Activated T-helper 2 cell treated with anti-CD3 and anti-CD28 coated beads, Interferon-gamma antibody, Interleukin-2, Interleukin-4, amounts not matched to agents 10 μg/mL and 5 μg/mL and 100 μg/mL, durations not matched to agents 14 hours and 24 hours and 36 hours (primary cell): ENCODE results near the gene MADD. TPM values are rescaled to one million over a fixed set of nuclear protein-coding genes. Genes with fewer than 3 reads are reported as not detected.

ENCODE experiments used
- DNase-seq: peaks from one replicate; pipeline ENCODE4 v3.0.0; 2021; ENCODE audit warnings: low spot score
- H3K27ac Mint-ChIP-seq: one replicate; pipeline ENCODE4 v1.8.0; 2021; ENCODE audit warnings: mixed read lengths
- H3K27me3 Mint-ChIP-seq: one replicate; pipeline ENCODE4 v1.8.0; 2021; ENCODE audit warnings: low read depth, mixed read lengths
- H3K36me3 Mint-ChIP-seq: one replicate; pipeline ENCODE4 v1.8.0; 2021; ENCODE audit warnings: low read depth, mixed read lengths
- H3K4me1 Mint-ChIP-seq: one replicate; pipeline ENCODE4 v1.8.0; 2021; ENCODE audit warnings: low read depth, mixed read lengths
- H3K4me3 Mint-ChIP-seq: one replicate; pipeline ENCODE4 v1.8.0; 2021; ENCODE audit warnings: low read depth, mild to moderate bottlenecking, moderate library complexity, mixed read lengths
- H3K9me3 Mint-ChIP-seq: one replicate; pipeline ENCODE4 v1.8.0; 2021; ENCODE audit warnings: mixed read lengths
- intact Hi-C: fragments of 100-400 bp; cut with micrococcal nuclease; formaldehyde crosslinking; loops from one replicate; pipeline ENCODE4 v1.15.1; 2023
- total RNA-seq: library from RNA; stranded (reverse); gene quantifications from 2 replicates; pipeline ENCODE4 v1.2.3, GENCODE V29; 2022

The MADD gene
- total RNA-seq, 1 donor from 2014 or later: 83.2 TPM

DNA sequence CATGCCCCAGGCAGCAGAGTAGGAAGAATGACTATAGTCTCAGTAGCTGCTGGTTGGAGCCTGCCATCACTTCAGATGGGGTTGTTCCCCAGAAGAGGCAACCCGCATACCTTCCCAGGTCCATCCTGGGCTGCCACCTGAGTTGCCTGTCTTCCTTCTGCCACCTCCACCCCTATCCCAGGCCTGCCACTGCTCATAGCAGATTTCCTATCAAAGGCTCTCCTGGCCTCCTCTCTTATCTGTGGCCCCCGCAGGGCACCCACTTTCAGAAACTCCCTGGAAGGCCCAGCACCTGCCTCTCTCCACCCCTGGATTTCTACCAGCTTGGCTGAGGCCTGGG is 12.8 kb upstream of the MADD start:
- DNase-seq: no peak
- Mint-ChIP-seq H3K36me3 (no peaks in the 10 kb centered on the region), H3K4me1 (peaks cover 11% of the 10 kb centered on the region), H3K9me3 (no peaks in the 10 kb centered on the region), H3K4me3 (no peak overlapping the region), H3K27ac (no peak overlapping the region), H3K27me3 (no peaks in the 10 kb centered on the region)
- intact Hi-C loops: no loop called here

- intact Hi-C loops: no loop called here
- Mint-ChIP-seq H3K4me3 (no peak within 1 kb of the TSS), H3K27me3 (no peaks in the 10 kb centered on the region), H3K9me3 (no peaks in the 10 kb centered on the region), H3K4me1 (peaks cover 11% of the 10 kb centered on the region), H3K27ac (no peak within 1 kb of the TSS), H3K36me3 (no peaks in the 10 kb centered on the region)
- no peak for DNase-seq
Observed at GRCh38 chr11:47257517-47258316, 12.2 kb upstream of the MADD start, which contains the start of gene NR1H3. TSS of gene NR1H3 (plus strand) at chr11:47257996. CDS start at chr11:47259217, 1,221 bp downstream.

GRCh38 chr11:47258317-47258902 is 11.5 kb upstream of the MADD start:
- Mint-ChIP-seq H3K36me3 (no peaks in the 10 kb centered on the region), H3K27ac (no peak overlapping the region), H3K4me3 (no peak overlapping the region), H3K4me1 (peaks cover 11% of the 10 kb centered on the region), H3K9me3 (no peaks in the 10 kb centered on the region), H3K27me3 (no peaks in the 10 kb centered on the region)
- intact Hi-C loops: no loop called here
- no peak for DNase-seq

- intact Hi-C loops: no loop called here
- no peak overlapping the region for H3K4me3 Mint-ChIP-seq
- H3K9me3 Mint-ChIP-seq: no peaks in the 10 kb centered on the region
- no peak for DNase-seq
- peak overlapping the region; percentile 8 for H3K27ac Mint-ChIP-seq
- H3K36me3 Mint-ChIP-seq: no peaks in the 10 kb centered on the region
- H3K27me3 Mint-ChIP-seq: no peaks in the 10 kb centered on the region
- peaks cover 12% of the 10 kb centered on the region for H3K4me1 Mint-ChIP-seq
Observed at GRCh38 chr11:47259232-47259977, 10.5 kb upstream of the MADD start.

GRCh38 chr11:47260366-47260765 is 9.6 kb upstream of the MADD start:
- intact Hi-C loops: no loop called here
- no peak for DNase-seq
- no peak overlapping the region for H3K4me3 Mint-ChIP-seq
- H3K4me1 Mint-ChIP-seq: peaks cover 17% of the 10 kb centered on the region
- no peaks in the 10 kb centered on the region for H3K36me3 Mint-ChIP-seq
- H3K27me3 Mint-ChIP-seq: no peaks in the 10 kb centered on the region
- no peak overlapping the region for H3K27ac Mint-ChIP-seq
- no peaks in the 10 kb centered on the region for H3K9me3 Mint-ChIP-seq

DNA sequence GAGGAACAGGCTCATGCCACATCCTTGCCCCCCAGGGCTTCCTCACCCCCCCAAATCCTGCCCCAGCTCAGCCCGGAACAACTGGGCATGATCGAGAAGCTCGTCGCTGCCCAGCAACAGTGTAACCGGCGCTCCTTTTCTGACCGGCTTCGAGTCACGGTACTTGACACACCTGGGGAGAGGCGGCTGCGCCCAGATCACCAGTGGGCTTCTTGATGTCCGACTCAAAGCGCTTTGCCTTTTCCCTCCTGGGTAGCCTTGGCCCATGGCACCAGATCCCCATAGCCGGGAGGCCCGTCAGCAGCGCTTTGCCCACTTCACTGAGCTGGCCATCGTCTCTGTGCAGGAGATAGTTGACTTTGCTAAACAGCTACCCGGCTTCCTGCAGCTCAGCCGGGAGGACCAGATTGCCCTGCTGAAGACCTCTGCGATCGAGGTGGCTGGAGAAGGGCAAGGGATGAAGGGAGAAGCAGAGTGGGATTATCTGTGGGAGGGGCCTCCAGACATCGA is 8.6 kb upstream of the MADD start:
- DNase-seq: no peak
- no peak overlapping the region for H3K27ac Mint-ChIP-seq
- no peaks in the 10 kb centered on the region for H3K36me3 Mint-ChIP-seq
- no peaks in the 10 kb centered on the region for H3K27me3 Mint-ChIP-seq
- H3K4me1 Mint-ChIP-seq: peaks cover 21% of the 10 kb centered on the region
- intact Hi-C loops: no loop called here
- H3K4me3 Mint-ChIP-seq: no peak overlapping the region
- no peaks in the 10 kb centered on the region for H3K9me3 Mint-ChIP-seq

DNA sequence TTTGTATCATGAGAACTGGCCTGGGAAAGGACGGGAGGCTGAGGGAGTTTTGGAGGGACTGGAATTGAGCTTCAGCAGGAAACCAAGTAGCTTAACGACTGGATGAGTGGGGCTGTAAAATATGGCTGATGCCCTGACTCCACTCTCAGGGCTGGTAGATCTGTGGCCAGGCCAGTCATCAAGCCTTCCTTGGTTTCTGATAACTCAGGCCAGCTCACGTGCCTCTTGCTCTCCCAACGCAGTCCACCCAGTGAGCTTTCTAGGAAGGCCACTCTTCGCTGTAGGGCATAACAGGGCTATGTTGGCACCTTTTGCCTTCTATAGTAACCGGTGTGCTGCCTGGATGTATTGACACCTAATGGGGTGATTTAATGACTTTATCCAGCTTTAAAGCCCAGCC is 5.8 kb upstream of the MADD start:
- Mint-ChIP-seq H3K27ac (peak overlapping the region; percentile 76), H3K4me3 (no peak overlapping the region)
- intact Hi-C loops: no loop called here

DNA sequence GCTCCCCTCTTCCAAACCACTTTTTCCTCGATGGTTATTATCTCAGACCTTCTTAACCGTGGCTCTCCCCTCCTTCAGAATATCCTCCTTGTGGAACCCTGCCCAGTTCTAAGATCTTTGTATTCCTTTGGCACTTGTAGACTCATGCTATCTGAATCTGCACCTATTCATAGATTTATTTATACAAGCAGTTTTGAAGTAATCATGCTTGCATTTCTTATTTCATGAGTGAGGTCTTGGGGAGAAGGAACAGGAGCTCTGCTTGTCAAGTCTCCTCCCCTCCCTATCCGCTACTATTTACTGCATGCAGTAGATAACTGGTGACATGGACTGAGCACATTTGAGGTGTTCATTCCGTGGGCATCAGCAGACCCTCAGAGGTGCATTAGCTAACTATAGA is 5.4 kb upstream of the MADD start:
- intact Hi-C loops: no loop called here
- peaks cover 28% of the 10 kb centered on the region for H3K4me1 Mint-ChIP-seq
- H3K9me3 Mint-ChIP-seq: no peaks in the 10 kb centered on the region
- no peak overlapping the region for H3K4me3 Mint-ChIP-seq
- peak overlapping the region; percentile 76 for H3K27ac Mint-ChIP-seq
- DNase-seq: no peak
- peaks cover 7% of the 10 kb centered on the region for H3K36me3 Mint-ChIP-seq
- H3K27me3 Mint-ChIP-seq: no peaks in the 10 kb centered on the region

More for the DNA sequence above, 5.8 kb upstream of the MADD start:
- no peak for DNase-seq
- Mint-ChIP-seq H3K4me1 (peaks cover 29% of the 10 kb centered on the region), H3K9me3 (no peaks in the 10 kb centered on the region), H3K27me3 (no peaks in the 10 kb centered on the region), H3K36me3 (peaks cover 7% of the 10 kb centered on the region)

GRCh38 chr11:47267876-47268275 is 2.1 kb upstream of the MADD start:
- H3K36me3 Mint-ChIP-seq: peaks cover 14% of the 10 kb centered on the region
- no peak for DNase-seq
- peak overlapping the region; percentile 97 for H3K27ac Mint-ChIP-seq
- peaks cover 51% of the 10 kb centered on the region for H3K4me1 Mint-ChIP-seq
- no peaks in the 10 kb centered on the region for H3K27me3 Mint-ChIP-seq
- H3K9me3 Mint-ChIP-seq: no peaks in the 10 kb centered on the region
- intact Hi-C loops: loop anchor here (5.0 kb wide), 1 partner anchor 739 kb away; no protein-coding TSS in a partner anchor
- H3K4me3 Mint-ChIP-seq: peak overlapping the region; percentile 84

DNA sequence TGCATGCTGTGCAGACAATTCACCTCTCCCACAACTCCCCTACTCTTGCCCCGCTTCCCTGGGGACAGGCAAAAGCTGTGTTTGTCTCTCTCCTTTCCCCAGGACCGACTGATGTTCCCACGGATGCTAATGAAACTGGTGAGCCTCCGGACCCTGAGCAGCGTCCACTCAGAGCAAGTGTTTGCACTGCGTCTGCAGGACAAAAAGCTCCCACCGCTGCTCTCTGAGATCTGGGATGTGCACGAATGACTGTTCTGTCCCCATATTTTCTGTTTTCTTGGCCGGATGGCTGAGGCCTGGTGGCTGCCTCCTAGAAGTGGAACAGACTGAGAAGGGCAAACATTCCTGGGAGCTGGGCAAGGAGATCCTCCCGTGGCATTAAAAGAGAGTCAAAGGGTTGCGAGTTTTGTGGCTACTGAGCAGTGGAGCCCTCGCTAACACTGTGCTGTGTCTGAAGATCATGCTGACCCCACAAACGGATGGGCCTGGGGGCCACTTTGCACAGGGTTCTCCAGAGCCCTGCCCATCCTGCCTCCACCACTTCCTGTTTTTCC is 1.4 kb upstream of the MADD start:
- H3K4me3 Mint-ChIP-seq: peak overlapping the region; percentile 84
- peak overlapping the region; percentile 97 for H3K27ac Mint-ChIP-seq
- peaks cover 53% of the 10 kb centered on the region for H3K4me1 Mint-ChIP-seq
- no peaks in the 10 kb centered on the region for H3K27me3 Mint-ChIP-seq
- no peak for DNase-seq
- intact Hi-C loops: loop anchor here (1.0 to 5.0 kb wide), 6 partner anchors 20 to 739 kb away; partner anchors contain the start of genes ACP2, DDB2, FNBP4 and PSMC3
- H3K9me3 Mint-ChIP-seq: no peaks in the 10 kb centered on the region
- H3K36me3 Mint-ChIP-seq: peaks cover 17% of the 10 kb centered on the region

- peak overlapping the region; percentile 97 for H3K27ac Mint-ChIP-seq
- peak; percentile 80 for DNase-seq
- intact Hi-C loops: loop anchor here (1.0 to 5.0 kb wide), 6 partner anchors 21 to 738 kb away; partner anchors contain the start of genes ACP2, DDB2, FNBP4 and PSMC3
- H3K27me3 Mint-ChIP-seq: no peaks in the 10 kb centered on the region
- H3K4me1 Mint-ChIP-seq: peaks cover 53% of the 10 kb centered on the region
- no peaks in the 10 kb centered on the region for H3K9me3 Mint-ChIP-seq
- peak overlapping the region; percentile 84 for H3K4me3 Mint-ChIP-seq
- peaks cover 23% of the 10 kb centered on the region for H3K36me3 Mint-ChIP-seq
Observed at GRCh38 chr11:47269002-47269828, 718 bp upstream of the MADD start.
